Prostate gland (tissue), 2 donors: ENCODE results near the gene NEB.

ENCODE experiments used
- POLR2A ChIP-seq: fragments of 450-650 bp; IDR thresholded peaks from one replicate; pipeline ENCODE4 v1.6.1; 2016; ENCODE audit warnings: antibody characterized with exemption, mild to moderate bottlenecking
- POLR2AphosphoS5 ChIP-seq: sonication (generic); formaldehyde crosslinking; IDR thresholded peaks from one replicate; pipeline ENCODE4 v1.6.1; 2017; ENCODE audit warnings: antibody characterized with exemption
- TF ChIP-seq, protein P1 (sequence below), 4 experiments: fragments of 200-600 bp in 2 of 4; fragments of 450-650 bp in 2 of 4; sonication (generic) in 2 of 4; IDR thresholded peaks; 1 replicate in 3 of 4; 2 replicates in 1 of 4; pipeline ENCODE4 v1.5.1; 2016 to 2019; ENCODE audit warnings: antibody characterized with exemption in 4 of 4, mild to moderate bottlenecking in 2 of 4, moderate library complexity in 2 of 4

GRCh38 chr2:151438506-151438905 lies 295.8 kb downstream of the NEB start:
- TF ChIP-seq POLR2AphosphoS5 (no peak), POLR2A (no peak)
- TF ChIP-seq, protein P1, sequence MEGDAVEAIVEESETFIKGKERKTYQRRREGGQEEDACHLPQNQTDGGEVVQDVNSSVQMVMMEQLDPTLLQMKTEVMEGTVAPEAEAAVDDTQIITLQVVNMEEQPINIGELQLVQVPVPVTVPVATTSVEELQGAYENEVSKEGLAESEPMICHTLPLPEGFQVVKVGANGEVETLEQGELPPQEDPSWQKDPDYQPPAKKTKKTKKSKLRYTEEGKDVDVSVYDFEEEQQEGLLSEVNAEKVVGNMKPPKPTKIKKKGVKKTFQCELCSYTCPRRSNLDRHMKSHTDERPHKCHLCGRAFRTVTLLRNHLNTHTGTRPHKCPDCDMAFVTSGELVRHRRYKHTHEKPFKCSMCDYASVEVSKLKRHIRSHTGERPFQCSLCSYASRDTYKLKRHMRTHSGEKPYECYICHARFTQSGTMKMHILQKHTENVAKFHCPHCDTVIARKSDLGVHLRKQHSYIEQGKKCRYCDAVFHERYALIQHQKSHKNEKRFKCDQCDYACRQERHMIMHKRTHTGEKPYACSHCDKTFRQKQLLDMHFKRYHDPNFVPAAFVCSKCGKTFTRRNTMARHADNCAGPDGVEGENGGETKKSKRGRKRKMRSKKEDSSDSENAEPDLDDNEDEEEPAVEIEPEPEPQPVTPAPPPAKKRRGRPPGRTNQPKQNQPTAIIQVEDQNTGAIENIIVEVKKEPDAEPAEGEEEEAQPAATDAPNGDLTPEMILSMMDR (IDR thresholded peaks at IDR 0.05) = no peak
